GM12892 (cell line): ENCODE results near the gene PIGU.

Experiments used
- POLR2A ChIP-seq: IDR thresholded peaks from 2 replicates; pipeline ENCODE4 v1.6.1; 2011; ENCODE audit warnings: low read depth, low read length, control low read depth
- POLR2AphosphoS5 ChIP-seq: IDR thresholded peaks from 2 replicates; pipeline ENCODE4 v1.6.1; 2011; ENCODE audit warnings: low read depth, low read length, control low read depth
- TAF1 ChIP-seq: IDR thresholded peaks from 2 replicates; pipeline ENCODE4 v1.6.1; 2011; ENCODE audit warnings: low read depth, mild to moderate bottlenecking, control low read depth, low read length, borderline replicate concordance

GRCh38 chr20:34621036-34621343 lies 55.9 kb downstream of the PIGU start:
- TF ChIP-seq POLR2A: no peak
- no peak for TF ChIP-seq POLR2AphosphoS5
- no peak for TF ChIP-seq TAF1
